ENCODE data around the gene MIAT.

DNA sequence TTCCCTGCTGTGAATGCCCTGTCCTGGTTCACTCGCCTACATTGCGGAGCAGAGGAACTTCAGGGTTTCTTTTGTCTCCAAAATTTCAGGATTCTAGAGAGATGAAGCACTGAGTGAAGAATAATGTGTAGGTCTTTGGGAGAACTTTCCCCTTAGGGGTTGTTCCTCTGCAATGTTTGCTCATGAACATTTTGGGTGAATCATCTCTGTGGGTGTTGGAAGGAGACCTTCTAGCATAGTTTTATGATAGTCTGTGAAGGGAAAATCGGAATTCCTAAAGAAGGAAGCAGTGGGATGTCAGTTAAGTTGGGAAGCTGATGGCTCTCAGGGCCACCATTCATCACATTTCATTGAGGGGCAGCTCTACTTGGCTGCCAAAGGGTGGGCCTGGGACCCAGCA, 64.8 kb downstream of the MIAT start:
- TF ChIP-seq, protein P1, sequence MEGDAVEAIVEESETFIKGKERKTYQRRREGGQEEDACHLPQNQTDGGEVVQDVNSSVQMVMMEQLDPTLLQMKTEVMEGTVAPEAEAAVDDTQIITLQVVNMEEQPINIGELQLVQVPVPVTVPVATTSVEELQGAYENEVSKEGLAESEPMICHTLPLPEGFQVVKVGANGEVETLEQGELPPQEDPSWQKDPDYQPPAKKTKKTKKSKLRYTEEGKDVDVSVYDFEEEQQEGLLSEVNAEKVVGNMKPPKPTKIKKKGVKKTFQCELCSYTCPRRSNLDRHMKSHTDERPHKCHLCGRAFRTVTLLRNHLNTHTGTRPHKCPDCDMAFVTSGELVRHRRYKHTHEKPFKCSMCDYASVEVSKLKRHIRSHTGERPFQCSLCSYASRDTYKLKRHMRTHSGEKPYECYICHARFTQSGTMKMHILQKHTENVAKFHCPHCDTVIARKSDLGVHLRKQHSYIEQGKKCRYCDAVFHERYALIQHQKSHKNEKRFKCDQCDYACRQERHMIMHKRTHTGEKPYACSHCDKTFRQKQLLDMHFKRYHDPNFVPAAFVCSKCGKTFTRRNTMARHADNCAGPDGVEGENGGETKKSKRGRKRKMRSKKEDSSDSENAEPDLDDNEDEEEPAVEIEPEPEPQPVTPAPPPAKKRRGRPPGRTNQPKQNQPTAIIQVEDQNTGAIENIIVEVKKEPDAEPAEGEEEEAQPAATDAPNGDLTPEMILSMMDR (IDR thresholded peaks at IDR 0.05): no peak
- no peak for TF ChIP-seq POLR2A (IDR thresholded peaks at IDR 0.05)

Measured in tibial nerve (tissue), 3 donors.